ENCODE measurements around the gene FMNL3.
"Not testable (repeated sequence)": the region's sequence is repeated elsewhere in the genome, so short reads cannot be mapped to it uniquely, and the experiment has no call there.

The FMNL3 gene

GRCh38 chr12:49605539-49605938, 101.7 kb downstream of the FMNL3 start, which contains the start of gene FAM186B:
Gene FAM186B, minus strand, starts transcription at chr12:49605639. Its CDS starts 162 bp downstream, at chr12:49605477.
- FAIRE-seq: not testable (repeated sequence)

GRCh38 chr12:49604856-49605255, 102.3 kb downstream of the FMNL3 start:
- DNase-seq (ENCODE audit: low spot score) (no peak), FAIRE-seq (no peak)

More at GRCh38 chr12:49605539-49605938, 101.7 kb downstream of the FMNL3 start, which contains the start of gene FAM186B:
- not testable (repeated sequence) for DNase-seq (ENCODE audit: low spot score)

- no peak for FAIRE-seq
Measured at GRCh38 chr12:49603721-49604120, 103.5 kb downstream of the FMNL3 start.

GRCh38 chr12:49599961-49600360, 107.2 kb downstream of the FMNL3 start:
- no peak for DNase-seq (ENCODE audit: low spot score)
- no peak for FAIRE-seq

More at GRCh38 chr12:49603721-49604120, 103.5 kb downstream of the FMNL3 start:
- no peak for DNase-seq (ENCODE audit: low spot score)

- DNase-seq (ENCODE audit: low spot score): no peak
- no peak for FAIRE-seq
Measured at GRCh38 chr12:49598527-49598926, 108.7 kb downstream of the FMNL3 start.

GRCh38 chr12:49588721-49589516, 118.3 kb downstream of the FMNL3 start:
- FAIRE-seq: no peak
- DNase-seq (ENCODE audit: low spot score): no peak

GRCh38 chr12:49588281-49588680, 118.9 kb downstream of the FMNL3 start:
- FAIRE-seq (no peak), DNase-seq (ENCODE audit: low spot score) (no peak)

- FAIRE-seq (no peak), DNase-seq (ENCODE audit: low spot score) (no peak)
Measured at GRCh38 chr12:49587174-49587908, 119.9 kb downstream of the FMNL3 start.

Measured in RCC 7860 (cell line).